Nephron progenitor cell (in vitro differentiated cells): Measurements from ENCODE around the gene CCDC192.
"Not testable (repeated sequence)": the region's sequence is repeated elsewhere in the genome, so short reads cannot be mapped to it uniquely, and the experiment has no call there.

Experiments
- DNase-seq: peaks from one replicate; pipeline ENCODE4 v3.0.0; 2021
- H3K27ac Mint-ChIP-seq: 2 replicates; pipeline ENCODE4 v1.8.0; 2021; ENCODE audit warnings: mild to moderate bottlenecking, moderate library complexity, mixed read lengths
- H3K27me3 Mint-ChIP-seq: 2 replicates; pipeline ENCODE4 v1.8.0; 2021; ENCODE audit warnings: mild to moderate bottlenecking, low read depth, mixed read lengths; ENCODE audit not compliant: poor library complexity
- H3K36me3 Mint-ChIP-seq: 2 replicates; pipeline ENCODE4 v1.8.0; 2021; ENCODE audit warnings: low read depth, mixed read lengths
- H3K4me1 Mint-ChIP-seq: 2 replicates; pipeline ENCODE4 v1.8.0; 2021; ENCODE audit warnings: mixed read lengths
- H3K4me3 Mint-ChIP-seq: 2 replicates; pipeline ENCODE4 v1.8.0; 2021; ENCODE audit warnings: mild to moderate bottlenecking, moderate library complexity, mixed read lengths
- H3K9me3 Mint-ChIP-seq: 2 replicates; pipeline ENCODE4 v1.8.0; 2021; ENCODE audit warnings: mild to moderate bottlenecking, moderate library complexity, mixed read lengths
- CTCF ChIP-seq: fragments of 200-600 bp; sonication (generic); IDR thresholded peaks from 2 replicates; pipeline ENCODE4 v1.5.0; 2021; ENCODE audit warnings: antibody characterized with exemption

The CCDC192 gene

DNA sequence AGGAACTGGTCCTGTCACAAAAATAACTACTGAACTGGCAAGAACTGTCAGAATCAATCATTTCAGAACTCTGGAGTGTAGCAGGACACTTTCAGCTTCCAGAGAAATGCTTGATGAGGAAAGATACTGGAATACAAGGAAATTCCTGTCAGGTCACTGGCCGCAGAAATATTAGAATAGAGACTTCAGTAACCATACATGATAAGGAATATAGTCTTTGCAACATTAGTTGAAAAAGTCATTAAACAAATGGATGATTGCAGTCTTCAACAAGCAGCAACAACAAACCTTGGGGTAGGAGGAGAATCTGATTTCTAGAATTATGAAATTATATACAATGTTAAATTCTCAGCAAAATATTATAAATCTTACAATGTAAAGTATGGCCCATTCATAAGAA, 88.2 kb downstream of the CCDC192 start:
- Mint-ChIP-seq H3K4me1 (no peaks in the 10 kb centered on the region), H3K27ac (no peak overlapping the region), H3K36me3 (no peaks in the 10 kb centered on the region), H3K4me3 (no peak overlapping the region), H3K27me3 (peaks cover 3% of the 10 kb centered on the region), H3K9me3 (peaks cover 23% of the 10 kb centered on the region)
- no peak for DNase-seq
- no peak for TF ChIP-seq CTCF

DNA sequence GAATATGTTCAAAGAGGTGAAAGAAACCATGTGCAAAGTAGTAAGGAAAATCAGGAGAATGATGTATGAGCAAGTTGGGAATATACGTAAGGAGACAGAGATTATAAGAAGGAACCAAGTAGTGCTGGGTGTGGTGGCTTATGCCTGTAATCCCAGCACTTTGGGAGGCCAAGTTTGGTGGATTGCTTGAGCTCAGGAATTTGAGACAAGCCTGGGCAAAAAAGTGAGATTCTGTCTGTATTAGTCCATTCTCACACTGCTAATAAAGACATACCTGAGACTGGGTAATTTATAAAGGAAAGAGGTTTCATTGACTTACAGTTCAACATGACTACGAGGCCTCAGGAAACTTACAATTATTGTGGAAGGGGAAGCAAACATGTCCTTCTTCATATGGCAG, 88.7 kb downstream of the CCDC192 start:
- not testable (repeated sequence) for DNase-seq, H3K27me3 Mint-ChIP-seq, H3K27ac Mint-ChIP-seq, H3K4me1 Mint-ChIP-seq, H3K36me3 Mint-ChIP-seq, H3K4me3 Mint-ChIP-seq
- H3K9me3 Mint-ChIP-seq, result peaks cover 23% of the 10 kb centered on the region

GRCh38 chr5:127793052-127793451, 89.9 kb downstream of the CCDC192 start:
- H3K27ac Mint-ChIP-seq, result no peak overlapping the region
- no peak overlapping the region for H3K4me3 Mint-ChIP-seq
- no peak for TF ChIP-seq CTCF
- H3K36me3 Mint-ChIP-seq, result no peaks in the 10 kb centered on the region
- H3K9me3 Mint-ChIP-seq, result peaks cover 23% of the 10 kb centered on the region
- no peak for DNase-seq
- H3K4me1 Mint-ChIP-seq, result no peaks in the 10 kb centered on the region
- H3K27me3 Mint-ChIP-seq, result peaks cover 3% of the 10 kb centered on the region

DNA sequence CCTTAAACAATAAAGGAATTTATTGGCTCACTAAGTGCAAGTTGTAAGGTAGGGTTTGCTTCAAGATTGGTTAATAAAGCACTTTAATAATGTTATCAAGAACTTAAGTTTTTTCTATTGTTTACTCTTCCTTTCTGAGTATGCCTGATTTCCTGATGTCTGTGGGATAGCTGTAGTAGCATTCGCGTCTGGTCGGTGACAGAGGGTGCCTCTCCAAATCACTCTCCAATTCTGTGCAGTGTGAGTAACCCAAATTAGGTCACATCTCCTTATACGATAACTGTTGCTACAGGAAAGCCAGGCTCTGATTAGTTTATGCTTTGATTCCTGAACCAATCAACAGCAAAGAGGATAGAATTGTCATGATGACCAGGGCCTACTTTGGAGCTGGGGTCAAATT, 90.7 kb downstream of the CCDC192 start:
- Mint-ChIP-seq H3K36me3 (no peaks in the 10 kb centered on the region), H3K9me3 (peaks cover 23% of the 10 kb centered on the region), H3K4me3 (no peak overlapping the region), H3K27ac (no peak overlapping the region), H3K4me1 (peaks cover 2% of the 10 kb centered on the region), H3K27me3 (peaks cover 3% of the 10 kb centered on the region)
- TF ChIP-seq CTCF, result no peak
- no peak for DNase-seq

GRCh38 chr5:127796211-127796610, 93.0 kb downstream of the CCDC192 start:
- DNase-seq, result no peak
- Mint-ChIP-seq H3K4me3 (no peak overlapping the region), H3K27me3 (peaks cover 3% of the 10 kb centered on the region), H3K9me3 (peaks cover 7% of the 10 kb centered on the region), H3K36me3 (no peaks in the 10 kb centered on the region), H3K4me1 (peaks cover 4% of the 10 kb centered on the region), H3K27ac (no peak overlapping the region)
- no peak for TF ChIP-seq CTCF

- Mint-ChIP-seq H3K9me3 (no peaks in the 10 kb centered on the region), H3K4me3 (no peak overlapping the region), H3K27ac (no peak overlapping the region), H3K27me3 (peaks cover 3% of the 10 kb centered on the region), H3K4me1 (peaks cover 4% of the 10 kb centered on the region), H3K36me3 (no peaks in the 10 kb centered on the region)
- TF ChIP-seq CTCF, result no peak
- no peak for DNase-seq
Measured at GRCh38 chr5:127799293-127799905, 96.2 kb downstream of the CCDC192 start.
